GM20000 (cell line): ENCODE measurements around the gene OPRL1.
A peak's percentile ranks its signal among the peaks of the same experiment; 100 is the strongest.

Source experiments
- DNase-seq: peaks from one replicate; pipeline ENCODE4 v3.0.0; 2012; ENCODE audit warnings: low spot score
- TF ChIP-seq, protein P1 (sequence below): IDR thresholded peaks from 2 replicates; pipeline ENCODE4 v1.5.1; 2012; ENCODE audit warnings: mild to moderate bottlenecking, control low read depth; ENCODE audit errors: extremely low read depth, missing control alignments

Gene OPRL1

DNA sequence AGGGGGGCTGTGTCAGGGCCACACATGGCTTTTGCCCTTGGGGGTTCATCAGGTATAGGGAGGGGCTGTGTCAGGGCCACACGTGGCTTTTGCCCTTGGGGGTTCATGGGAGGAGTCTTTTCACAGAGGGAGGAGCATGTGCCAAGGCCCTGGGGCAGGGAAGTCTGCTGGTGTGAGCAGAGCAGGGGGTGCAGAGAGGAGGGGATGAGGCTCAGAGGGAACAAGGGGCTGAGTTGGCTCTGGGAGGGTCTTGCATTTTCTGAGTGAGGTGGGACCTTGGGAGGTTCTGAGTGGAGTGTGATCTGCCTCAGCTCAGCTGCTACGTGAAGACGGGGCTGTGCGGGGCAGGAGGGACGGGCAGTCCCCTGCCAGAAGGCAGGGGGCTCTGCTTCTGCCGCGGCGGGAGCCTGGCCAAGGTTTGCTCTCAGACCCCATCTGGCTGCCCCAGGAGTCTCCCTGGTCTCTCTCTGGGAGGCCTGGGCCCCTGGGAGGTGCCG is 24.4 kb upstream of the OPRL1 start:
- DNase-seq, result no peak
- TF ChIP-seq, protein P1, sequence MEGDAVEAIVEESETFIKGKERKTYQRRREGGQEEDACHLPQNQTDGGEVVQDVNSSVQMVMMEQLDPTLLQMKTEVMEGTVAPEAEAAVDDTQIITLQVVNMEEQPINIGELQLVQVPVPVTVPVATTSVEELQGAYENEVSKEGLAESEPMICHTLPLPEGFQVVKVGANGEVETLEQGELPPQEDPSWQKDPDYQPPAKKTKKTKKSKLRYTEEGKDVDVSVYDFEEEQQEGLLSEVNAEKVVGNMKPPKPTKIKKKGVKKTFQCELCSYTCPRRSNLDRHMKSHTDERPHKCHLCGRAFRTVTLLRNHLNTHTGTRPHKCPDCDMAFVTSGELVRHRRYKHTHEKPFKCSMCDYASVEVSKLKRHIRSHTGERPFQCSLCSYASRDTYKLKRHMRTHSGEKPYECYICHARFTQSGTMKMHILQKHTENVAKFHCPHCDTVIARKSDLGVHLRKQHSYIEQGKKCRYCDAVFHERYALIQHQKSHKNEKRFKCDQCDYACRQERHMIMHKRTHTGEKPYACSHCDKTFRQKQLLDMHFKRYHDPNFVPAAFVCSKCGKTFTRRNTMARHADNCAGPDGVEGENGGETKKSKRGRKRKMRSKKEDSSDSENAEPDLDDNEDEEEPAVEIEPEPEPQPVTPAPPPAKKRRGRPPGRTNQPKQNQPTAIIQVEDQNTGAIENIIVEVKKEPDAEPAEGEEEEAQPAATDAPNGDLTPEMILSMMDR, result no peak

DNA sequence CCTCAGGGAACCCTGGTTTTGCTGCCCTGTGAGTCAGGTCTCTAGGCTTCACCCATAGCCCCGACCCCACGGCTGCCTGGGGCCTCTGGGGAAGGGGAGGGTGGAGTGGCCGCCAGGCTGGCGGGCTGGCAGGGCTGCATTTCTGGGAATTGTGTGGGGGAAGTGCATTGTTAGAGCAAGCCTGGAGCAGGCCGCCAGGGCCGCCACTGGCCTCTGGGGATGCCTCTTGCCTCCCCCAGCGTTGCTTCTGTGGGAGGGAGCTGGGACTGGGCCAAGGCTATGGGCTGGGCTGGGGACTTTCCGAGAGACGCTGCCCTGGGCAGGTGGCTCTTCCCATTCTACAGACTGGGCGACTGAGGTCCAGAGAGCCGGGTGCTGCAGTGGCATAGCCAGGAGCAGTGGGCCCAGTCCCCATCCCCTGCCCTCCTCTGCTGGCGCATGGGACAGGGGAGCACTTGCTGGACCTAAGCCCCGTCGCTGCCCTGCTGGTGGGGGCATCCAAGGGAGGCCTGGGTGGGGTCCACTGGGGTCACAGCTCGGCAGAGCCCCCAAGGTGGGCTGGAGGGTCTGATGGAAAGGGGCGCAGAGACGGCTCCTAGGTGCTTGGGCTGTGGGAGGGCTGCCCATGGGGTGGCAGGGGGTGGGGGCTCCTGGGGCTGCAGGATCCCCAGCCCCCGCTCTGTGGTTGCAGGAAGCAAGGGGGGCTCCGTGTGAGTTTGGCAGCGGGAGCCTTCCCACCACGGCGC is 23.8 kb upstream of the OPRL1 start:
- TF ChIP-seq, protein P1, result no peak
- DNase-seq, result no peak

DNA sequence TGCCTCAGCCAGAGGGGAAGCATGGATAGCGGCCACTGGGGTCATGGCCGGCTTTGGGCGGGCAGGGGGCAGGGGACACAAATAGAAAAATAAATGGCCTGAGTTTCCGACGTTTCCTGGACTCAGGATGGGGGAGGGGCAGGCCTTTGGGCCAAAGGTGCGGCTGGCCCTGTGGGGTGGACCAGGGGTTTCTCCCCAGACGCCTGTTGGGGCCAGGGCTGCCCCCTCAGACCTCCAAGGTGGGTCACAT is 23.3 kb upstream of the OPRL1 start:
- TF ChIP-seq, protein P1, result no peak
- DNase-seq, result no peak

DNA sequence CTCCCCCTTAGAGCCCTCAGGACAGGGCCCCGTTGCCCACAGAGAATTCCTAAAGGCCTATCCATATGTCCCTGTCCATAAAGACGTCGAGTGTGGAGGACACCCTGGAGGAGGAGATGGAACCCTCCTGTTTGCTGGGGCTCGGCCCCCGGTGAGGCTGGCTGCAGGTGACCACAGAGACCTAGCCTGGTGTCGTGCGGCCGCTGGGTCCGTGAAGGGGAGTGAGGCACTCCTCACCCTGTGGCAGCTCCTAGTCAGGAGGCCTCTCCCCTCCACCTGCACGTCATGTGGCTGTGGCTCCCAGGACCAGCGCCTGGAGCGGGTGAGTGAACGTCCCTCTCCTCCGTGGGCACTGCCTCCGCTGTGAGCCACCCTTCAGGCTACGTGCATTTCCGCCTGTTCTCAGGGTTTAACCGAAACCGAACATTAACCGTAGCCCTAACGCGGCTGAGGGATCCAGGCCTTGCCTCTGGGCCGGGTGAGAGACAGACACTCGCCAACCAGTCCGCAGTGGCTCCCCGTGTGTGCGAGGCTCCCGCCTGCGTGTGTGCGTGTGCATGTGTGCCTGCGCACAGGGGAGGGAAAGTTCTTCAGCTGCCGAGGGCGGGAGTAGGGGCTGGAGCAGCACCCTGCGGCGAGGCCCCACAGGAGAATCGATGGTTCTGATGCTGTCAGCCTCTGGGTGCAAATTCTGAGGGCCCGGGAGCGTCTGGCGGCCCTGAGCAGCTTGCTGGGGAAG is 22.8 kb upstream of the OPRL1 start:
- no peak for DNase-seq
- TF ChIP-seq, protein P1, result no peak

DNA sequence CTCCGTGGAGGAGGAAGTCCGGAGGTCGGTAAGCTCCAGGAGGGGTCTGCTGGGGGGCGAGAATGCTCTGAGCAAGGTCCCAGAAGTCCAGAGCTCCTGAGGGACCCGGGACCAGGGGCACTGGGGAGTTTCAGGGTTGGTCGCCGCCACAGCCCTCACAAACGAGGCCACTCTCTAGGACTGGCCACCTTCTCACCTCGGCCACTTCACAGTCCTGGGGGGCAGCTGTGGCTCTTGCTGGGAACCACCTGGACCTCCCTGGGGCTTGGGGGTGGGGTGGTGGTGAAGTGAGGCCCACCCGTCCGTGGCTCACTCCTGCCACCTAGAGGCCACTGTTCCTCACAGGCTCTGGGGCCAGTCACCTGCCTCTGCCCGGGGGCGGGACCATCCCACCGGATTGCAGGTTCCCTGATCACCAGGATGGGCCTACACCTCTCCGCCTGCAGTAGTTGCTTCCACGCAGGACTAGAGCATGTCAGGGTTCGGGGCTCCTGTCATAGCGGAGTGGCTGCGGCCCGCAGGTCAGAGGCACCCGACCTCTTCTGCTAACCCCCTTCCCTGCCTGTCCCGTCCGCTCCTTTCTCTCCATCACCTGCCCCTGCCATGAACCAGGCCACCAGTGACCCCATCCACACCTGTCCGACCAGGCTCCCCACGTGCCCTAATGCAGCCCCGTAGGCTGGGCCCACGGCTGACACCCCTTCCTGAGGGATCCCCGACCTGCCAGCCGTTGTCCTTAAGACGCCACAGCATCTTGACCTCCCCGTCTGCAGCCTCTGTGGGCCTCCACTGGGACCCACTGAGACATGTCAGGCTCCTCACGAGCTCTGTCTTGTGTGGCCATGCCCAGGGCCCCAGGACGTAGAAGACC is 22.0 kb upstream of the OPRL1 start:
- DNase-seq, result peak; percentile 90
- TF ChIP-seq, protein P1, result peak; percentile 88

DNA sequence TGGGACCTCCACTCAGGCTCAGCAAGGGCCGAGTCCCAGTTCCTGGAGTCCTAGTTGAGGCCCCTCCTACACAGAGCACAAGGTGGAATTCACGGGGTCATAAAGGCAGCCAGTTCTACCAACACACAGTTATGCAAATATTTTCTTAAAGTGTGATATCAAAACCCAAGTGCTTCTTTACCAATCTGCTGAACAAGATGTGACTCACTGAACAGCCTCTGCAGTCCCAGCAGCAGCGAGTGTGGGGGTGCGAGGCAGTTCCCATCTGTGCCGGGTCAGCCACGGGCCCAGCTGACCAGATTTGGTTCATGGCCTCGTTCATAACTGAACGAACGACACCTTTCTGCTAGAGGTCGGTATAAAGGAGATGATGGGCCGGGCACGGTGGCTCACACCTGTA is 21.3 kb upstream of the OPRL1 start:
- no peak for DNase-seq
- TF ChIP-seq, protein P1, result no peak

DNA sequence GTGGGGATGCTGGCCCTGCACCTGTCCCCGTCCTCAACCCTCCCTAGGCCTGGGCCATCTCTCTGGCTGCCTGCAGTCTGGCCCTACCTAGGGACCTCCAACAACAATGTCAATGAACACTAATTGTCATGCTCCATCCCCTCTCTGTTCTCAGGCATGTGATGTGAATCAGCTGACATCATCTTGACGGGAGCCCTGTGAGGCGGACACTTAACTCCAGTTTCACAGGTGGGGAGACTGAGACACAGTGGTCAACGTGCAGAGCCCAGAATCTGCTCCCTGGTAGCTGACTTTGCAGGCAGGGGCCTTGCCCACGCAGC is 17.6 kb upstream of the OPRL1 start:
- TF ChIP-seq, protein P1, result no peak
- DNase-seq, result no peak
